Measurements from ENCODE around the gene MEI1.

Gene MEI1

GRCh38 chr22:41681616-41682015 lies 17.7 kb upstream of the MEI1 start:
- Histone ChIP-seq H3K9ac (ENCODE audit: low read depth, low read length, poor library complexity, severe bottlenecking) (peak overlapping the region; percentile 72), H3K27me3 (ENCODE audit: insufficient read depth, low read length, poor library complexity, severe bottlenecking) (no peaks in the 10 kb centered on the region), H3K4me3 (ENCODE audit: low read length, poor library complexity, severe bottlenecking) (peak overlapping the region; percentile 85), H3K9me2 (replicated peaks; ENCODE audit: low read depth, low read length) (no peaks in the 10 kb centered on the region), H4K20me1 (ENCODE audit: insufficient read depth, low read length, poor library complexity, severe bottlenecking) (peaks cover 39% of the 10 kb centered on the region), H2AFZ (ENCODE audit: low read length) (no peak overlapping the region), H3K79me2 (ENCODE audit: insufficient read depth, low read length) (peaks cover 81% of the 10 kb centered on the region), H3K4me2 (ENCODE audit: low read depth, low read length, poor library complexity, severe bottlenecking) (peak overlapping the region; percentile 69), H3K4me1 (ENCODE audit: insufficient read depth, low read length, poor library complexity, severe bottlenecking) (no peaks in the 10 kb centered on the region), H3K9me3 (ENCODE audit: insufficient read depth, low read depth, low read length) (no peaks in the 10 kb centered on the region), H3F3A (ENCODE audit: low read depth) (no peaks in the 10 kb centered on the region), H3K36me3 (ENCODE audit: insufficient read depth, low read length) (peaks cover 30% of the 10 kb centered on the region; the same call in 1 of the 2 replicates)
- TF ChIP-seq EZH2phosphoT487 (IDR thresholded peaks at IDR 0.05; ENCODE audit: borderline replicate concordance) = no peak
- TF ChIP-seq CTCF (conservative IDR thresholded peaks at IDR 0.05; ENCODE audit: low read length) = no peak

DNA sequence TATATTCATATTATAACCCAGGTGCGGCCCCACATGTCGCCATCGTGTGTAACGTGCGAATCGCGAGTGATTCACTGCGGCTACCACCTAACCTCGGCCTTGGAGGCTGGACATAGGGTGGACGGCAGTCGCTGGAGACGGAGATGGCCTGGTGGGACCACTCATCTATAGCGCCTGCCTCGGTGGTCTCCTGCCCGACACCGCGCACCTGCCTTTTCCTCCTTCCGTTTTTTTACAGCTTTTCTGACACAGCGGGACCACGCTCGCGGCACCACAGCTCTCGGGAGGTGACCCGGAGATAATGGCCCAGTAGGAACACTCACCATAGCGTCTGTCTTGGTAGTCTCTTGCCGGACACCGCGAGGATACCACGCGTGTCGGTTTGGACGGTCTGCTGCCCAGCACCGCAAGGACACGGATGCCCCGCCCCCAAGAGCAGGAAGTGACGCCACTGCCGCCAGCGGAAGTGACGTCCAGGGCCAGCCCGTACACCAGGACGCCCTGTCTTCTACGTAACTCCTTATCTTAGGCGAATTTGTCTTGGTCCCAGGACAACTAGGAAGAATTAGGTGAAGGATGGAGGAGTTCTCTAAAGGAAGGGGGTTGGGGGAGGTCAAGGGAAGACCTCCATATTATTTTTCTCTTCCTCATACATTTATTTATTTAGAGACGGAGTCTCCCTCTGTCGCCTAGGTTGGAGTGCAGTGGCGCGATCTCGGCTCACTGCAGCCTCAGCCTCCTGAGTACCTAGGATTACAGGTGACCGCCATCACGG lies 17.1 kb upstream of the MEI1 start:
- H3K79me2 ChIP-seq (ENCODE audit: insufficient read depth, low read length) = peaks cover 87% of the 10 kb centered on the region
- peak overlapping the region; percentile 72 for H3K9ac ChIP-seq (ENCODE audit: low read depth, low read length, poor library complexity, severe bottlenecking)
- no peaks in the 10 kb centered on the region for H3F3A ChIP-seq (ENCODE audit: low read depth)
- peak overlapping the region; percentile 85 for H3K4me3 ChIP-seq (ENCODE audit: low read length, poor library complexity, severe bottlenecking)
- no peak for TF ChIP-seq CTCF (conservative IDR thresholded peaks at IDR 0.05; ENCODE audit: low read length)
- TF ChIP-seq EZH2phosphoT487 (IDR thresholded peaks at IDR 0.05; ENCODE audit: borderline replicate concordance) = no peak
- no peaks in the 10 kb centered on the region for H3K9me2 ChIP-seq (replicated peaks; ENCODE audit: low read depth, low read length)
- peaks cover 28% of the 10 kb centered on the region; the same call in 1 of the 2 replicates for H3K36me3 ChIP-seq (ENCODE audit: insufficient read depth, low read length)
- H3K9me3 ChIP-seq (ENCODE audit: insufficient read depth, low read depth, low read length) = no peaks in the 10 kb centered on the region
- H2AFZ ChIP-seq (ENCODE audit: low read length) = peak overlapping the region; percentile 87; the same call in 1 of the 2 replicates
- peak overlapping the region; percentile 69 for H3K4me2 ChIP-seq (ENCODE audit: low read depth, low read length, poor library complexity, severe bottlenecking)
- H3K27me3 ChIP-seq (ENCODE audit: insufficient read depth, low read length, poor library complexity, severe bottlenecking) = no peaks in the 10 kb centered on the region
- peaks cover 42% of the 10 kb centered on the region for H4K20me1 ChIP-seq (ENCODE audit: insufficient read depth, low read length, poor library complexity, severe bottlenecking)
- peaks cover 2% of the 10 kb centered on the region for H3K4me1 ChIP-seq (ENCODE audit: insufficient read depth, low read length, poor library complexity, severe bottlenecking)

DNA sequence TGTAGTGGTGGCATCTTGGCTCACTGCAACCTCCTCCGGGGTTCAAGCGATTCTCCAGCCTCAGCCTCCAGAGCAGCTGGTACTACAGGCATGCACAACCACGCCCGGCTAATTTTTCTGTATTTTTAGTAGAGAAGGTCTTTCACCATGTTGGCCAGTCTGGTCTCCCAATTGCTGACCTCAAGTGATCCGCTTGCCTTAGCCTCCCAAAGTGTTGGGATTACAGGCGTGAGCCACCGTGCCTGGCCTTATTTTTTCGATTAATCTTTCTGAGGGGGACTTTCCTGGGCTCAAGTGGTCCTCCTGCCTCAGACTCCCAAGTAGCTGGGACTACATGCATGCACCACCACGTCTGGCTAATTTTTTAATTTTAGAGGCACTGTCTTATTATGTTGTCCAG lies 16.3 kb upstream of the MEI1 start:
- Histone ChIP-seq H3F3A (ENCODE audit: low read depth) (no peaks in the 10 kb centered on the region), H3K27me3 (ENCODE audit: insufficient read depth, low read length, poor library complexity, severe bottlenecking) (no peaks in the 10 kb centered on the region), H2AFZ (ENCODE audit: low read length) (no peak overlapping the region), H3K4me3 (ENCODE audit: low read length, poor library complexity, severe bottlenecking) (peak overlapping the region; percentile 85), H3K9me2 (replicated peaks; ENCODE audit: low read depth, low read length) (no peaks in the 10 kb centered on the region), H3K4me1 (ENCODE audit: insufficient read depth, low read length, poor library complexity, severe bottlenecking) (peaks cover 7% of the 10 kb centered on the region), H3K36me3 (ENCODE audit: insufficient read depth, low read length) (peaks cover 23% of the 10 kb centered on the region; the same call in 1 of the 2 replicates), H3K9me3 (ENCODE audit: insufficient read depth, low read depth, low read length) (no peaks in the 10 kb centered on the region), H3K79me2 (ENCODE audit: insufficient read depth, low read length) (peaks cover 91% of the 10 kb centered on the region), H3K9ac (ENCODE audit: low read depth, low read length, poor library complexity, severe bottlenecking) (peak overlapping the region; percentile 72), H3K4me2 (ENCODE audit: low read depth, low read length, poor library complexity, severe bottlenecking) (peak overlapping the region; percentile 69), H4K20me1 (ENCODE audit: insufficient read depth, low read length, poor library complexity, severe bottlenecking) (peaks cover 42% of the 10 kb centered on the region)
- TF ChIP-seq CTCF (conservative IDR thresholded peaks at IDR 0.05; ENCODE audit: low read length) = no peak

Data from Loucy (cell line).